GM21381 (cell line): ENCODE results near the gene DUS4L.
"Not testable (repeated sequence)": the region's sequence is repeated elsewhere in the genome, so short reads cannot be mapped to it uniquely, and the experiment has no call there.

Source experiments
- ATAC-seq: cut with Tn5 transposase; IDR thresholded peaks from one replicate; pipeline ENCODE4 v1.9.1; 2021; ENCODE audit warnings: mild to moderate bottlenecking, moderate library complexity; ENCODE audit not compliant: unreplicated experiment

Gene DUS4L

GRCh38 chr7:107563775-107564552 is at the start of gene DUS4L, which contains the start of gene COG5:
Gene DUS4L (plus strand): TSS chr7:107563971. CDS start chr7:107567071, 3,100 bp downstream.
Gene COG5 (minus strand): TSS chr7:107563920. CDS start chr7:107563896, 24 bp downstream.
- ATAC-seq, result peak; percentile 97

- ATAC-seq, result no peak
These were observed 37.1 kb upstream of the DUS4L start for GRCh38 chr7:107526672-107527071.

- no peak for ATAC-seq
These were observed 36.6 kb upstream of the DUS4L start for GRCh38 chr7:107527196-107527595.

GRCh38 chr7:107528461-107528860 is 35.3 kb upstream of the DUS4L start:
- no peak for ATAC-seq

- ATAC-seq, result no peak
These were observed 33.0 kb upstream of the DUS4L start for GRCh38 chr7:107530751-107531150.

GRCh38 chr7:107534139-107534538 is 29.6 kb upstream of the DUS4L start:
- no peak for ATAC-seq

- not testable (repeated sequence) for ATAC-seq
These were observed 26.5 kb upstream of the DUS4L start for GRCh38 chr7:107537228-107537627.

- no peak for ATAC-seq
These were observed 25.8 kb upstream of the DUS4L start for GRCh38 chr7:107538001-107538400.

GRCh38 chr7:107543338-107543993 is 20.3 kb upstream of the DUS4L start:
- no peak for ATAC-seq

GRCh38 chr7:107544848-107545591 is 18.8 kb upstream of the DUS4L start:
- no peak for ATAC-seq

- ATAC-seq, result no peak
These were observed 11.8 kb upstream of the DUS4L start for GRCh38 chr7:107551936-107552335.

- no peak for ATAC-seq
These were observed 7.9 kb upstream of the DUS4L start for GRCh38 chr7:107555893-107556292.

GRCh38 chr7:107559864-107560263 is 3.9 kb upstream of the DUS4L start:
- ATAC-seq, result no peak

GRCh38 chr7:107560898-107561516 is 2.8 kb upstream of the DUS4L start:
- no peak for ATAC-seq

- ATAC-seq, result peak; percentile 52
These were observed 543 bp upstream of the DUS4L start for GRCh38 chr7:107563081-107563774.

- peak; percentile 6 for ATAC-seq
These were observed 955 bp downstream of the DUS4L start for GRCh38 chr7:107564553-107565298.

GRCh38 chr7:107570298-107570697 is 6.5 kb downstream of the DUS4L start:
- no peak for ATAC-seq

- no peak for ATAC-seq
These were observed 9.8 kb downstream of the DUS4L start for GRCh38 chr7:107573537-107573936.

GRCh38 chr7:107579554-107579884 is 15.7 kb downstream of the DUS4L start:
- no peak for ATAC-seq
